Measurements from ENCODE around the gene ENPP7.
"Not testable (repeated sequence)": the region's sequence is repeated elsewhere in the genome, so short reads cannot be mapped to it uniquely, and the experiment has no call there.

Gene ENPP7

DNA sequence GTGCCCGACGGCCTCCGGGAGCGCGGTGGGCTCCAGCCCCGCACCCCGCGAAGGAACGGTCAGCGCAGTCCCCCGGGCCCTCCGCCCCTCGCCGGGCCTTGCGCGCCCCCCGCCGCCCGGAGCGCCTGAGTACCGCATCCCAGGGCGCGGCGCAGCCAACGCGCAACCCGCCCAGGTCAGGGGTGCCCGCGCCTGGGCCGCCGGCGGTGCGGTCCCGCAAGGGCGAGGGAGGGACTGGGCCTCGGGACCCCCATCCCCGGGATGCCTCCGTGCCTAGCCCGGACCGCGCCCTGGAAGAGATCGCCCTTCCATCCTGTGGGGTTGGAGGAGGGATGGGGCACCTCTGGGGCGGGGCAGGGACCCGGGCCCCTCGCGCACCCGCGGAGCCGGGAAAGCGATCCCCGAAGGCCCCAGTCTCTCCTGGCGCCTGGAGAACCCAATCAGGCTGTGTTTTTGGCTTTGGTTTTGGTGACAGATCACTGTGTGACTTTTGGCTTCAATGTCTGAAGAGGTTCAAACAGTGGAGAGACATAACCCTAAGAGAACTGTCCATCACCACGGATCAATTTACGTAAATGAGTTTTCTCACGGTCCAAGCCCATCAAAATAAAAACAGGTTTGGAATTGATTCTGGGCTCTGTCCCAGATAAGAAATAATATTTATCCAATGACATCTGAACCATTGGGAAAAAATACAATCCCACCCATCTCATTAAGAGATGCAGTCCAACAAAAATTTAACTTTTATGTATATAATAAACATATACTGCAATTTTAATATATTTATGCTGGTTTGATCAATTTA lies 17.8 kb downstream of the ENPP7 start:
- in situ Hi-C loops (cut with MboI; ENCODE audit: low sequenced_read_pairs), result no loop called here

DNA sequence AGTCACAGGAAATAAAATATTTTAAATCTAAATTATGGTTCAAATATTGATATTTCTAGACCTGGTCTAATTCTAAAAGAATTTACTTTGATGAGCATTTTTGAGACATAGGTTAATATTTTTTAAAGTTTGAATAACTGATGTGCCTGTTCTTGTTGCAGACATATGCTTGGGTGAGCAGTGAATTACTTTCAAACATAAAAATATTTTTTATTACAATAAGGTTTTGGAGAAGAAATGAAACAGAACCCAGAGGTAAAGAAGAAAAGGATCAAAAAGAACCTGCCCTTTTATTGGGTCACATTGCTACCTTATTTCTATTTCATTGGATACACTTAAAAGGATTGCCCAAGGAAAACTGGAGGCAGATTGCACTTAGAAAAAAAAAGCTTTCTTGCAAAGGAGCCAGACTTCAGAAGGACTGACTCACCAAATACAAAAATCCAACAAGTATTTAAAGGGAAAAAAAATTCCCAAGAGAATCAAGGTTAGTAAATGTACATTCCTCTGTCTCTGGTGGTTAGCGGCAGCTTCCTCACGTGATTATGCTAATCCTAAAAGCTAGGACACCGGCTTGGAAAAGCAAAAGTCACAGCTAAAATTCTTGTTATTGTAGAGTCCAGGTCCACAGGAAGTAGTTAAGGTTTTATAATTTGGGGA lies 18.5 kb downstream of the ENPP7 start:
- in situ Hi-C loops (cut with MboI; ENCODE audit: low sequenced_read_pairs), result no loop called here

DNA sequence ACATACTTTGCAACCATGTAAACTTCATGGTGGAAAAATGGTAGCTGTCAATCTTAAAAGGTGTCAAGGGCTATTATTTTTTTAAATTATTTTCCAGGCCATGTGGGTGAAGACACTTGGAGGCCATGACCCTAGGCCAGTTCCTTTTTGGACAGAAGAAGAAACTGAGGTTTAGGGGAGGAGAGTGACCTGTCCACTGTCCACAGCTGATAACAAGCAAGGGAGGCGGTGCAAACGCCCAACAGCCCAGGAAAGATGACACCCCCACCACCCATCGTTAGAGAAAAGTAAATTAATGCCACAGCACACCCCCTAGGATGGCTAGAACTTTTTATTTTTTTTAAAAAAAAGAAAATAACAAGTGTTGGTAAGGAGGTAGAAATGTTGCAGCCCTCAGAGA lies 19.2 kb downstream of the ENPP7 start:
- in situ Hi-C loops (cut with MboI; ENCODE audit: low sequenced_read_pairs), result no loop called here

DNA sequence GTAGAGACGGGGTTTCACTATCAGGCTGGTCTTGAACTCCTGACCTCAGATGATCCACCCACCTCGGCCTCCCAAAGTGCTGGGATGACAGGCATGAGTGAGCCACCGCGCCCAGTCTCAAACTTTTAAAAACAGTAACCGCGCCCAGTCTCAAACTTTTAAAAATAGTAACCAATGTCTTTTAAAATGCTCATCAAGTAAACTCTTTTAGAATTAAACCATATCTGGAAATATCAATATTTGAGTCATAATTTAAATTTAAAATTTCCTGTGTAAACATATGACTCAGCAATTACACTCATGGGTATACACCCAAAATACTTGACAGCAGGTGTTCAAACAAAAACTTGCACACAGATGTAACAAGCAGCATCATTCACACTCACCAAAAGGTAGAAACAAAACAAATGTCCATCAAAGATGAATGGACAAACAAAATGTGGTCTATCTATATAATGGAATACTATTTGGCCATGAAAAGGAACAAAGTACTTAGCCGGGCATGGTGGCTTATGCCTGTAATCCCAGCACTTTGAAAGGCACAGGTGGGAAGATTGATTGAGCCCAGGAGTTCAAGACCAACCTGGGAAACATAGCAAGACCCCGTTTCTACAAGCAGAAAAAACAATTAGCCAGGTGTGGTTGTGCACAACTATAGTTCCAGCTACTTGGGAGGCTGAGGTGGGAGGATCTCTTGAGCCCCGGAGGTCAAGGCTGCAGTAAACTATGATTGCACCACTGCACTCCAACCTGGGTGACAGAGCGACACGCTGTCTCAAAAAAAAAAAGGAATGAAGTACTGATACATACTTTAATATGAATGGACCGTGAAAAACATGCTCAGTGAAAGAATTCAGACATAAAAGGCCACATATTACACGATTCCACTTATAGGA lies 20.2 kb downstream of the ENPP7 start:
- in situ Hi-C loops (cut with MboI; ENCODE audit: low sequenced_read_pairs), result no loop called here

DNA sequence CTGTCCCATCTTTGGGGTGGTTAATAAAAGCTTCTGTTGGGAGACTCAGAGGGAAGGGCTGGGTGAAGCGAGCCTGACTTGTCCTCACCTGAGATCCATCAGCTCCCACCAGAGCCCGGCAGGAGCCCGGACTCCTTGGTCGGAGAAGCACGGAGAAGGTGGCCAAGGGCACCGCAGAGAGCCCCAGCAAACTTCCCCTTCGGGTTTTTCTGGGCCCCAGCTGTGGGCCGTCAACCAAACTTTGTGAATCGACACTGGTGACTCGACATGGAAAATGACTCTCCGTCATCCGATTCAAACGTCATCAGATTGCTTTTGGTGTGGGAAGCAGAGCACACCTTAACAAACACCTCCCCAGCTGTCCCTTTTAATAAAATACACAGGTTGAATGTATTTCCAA lies 21.4 kb downstream of the ENPP7 start:
- in situ Hi-C loops (cut with MboI; ENCODE audit: low sequenced_read_pairs), result no loop called here

DNA sequence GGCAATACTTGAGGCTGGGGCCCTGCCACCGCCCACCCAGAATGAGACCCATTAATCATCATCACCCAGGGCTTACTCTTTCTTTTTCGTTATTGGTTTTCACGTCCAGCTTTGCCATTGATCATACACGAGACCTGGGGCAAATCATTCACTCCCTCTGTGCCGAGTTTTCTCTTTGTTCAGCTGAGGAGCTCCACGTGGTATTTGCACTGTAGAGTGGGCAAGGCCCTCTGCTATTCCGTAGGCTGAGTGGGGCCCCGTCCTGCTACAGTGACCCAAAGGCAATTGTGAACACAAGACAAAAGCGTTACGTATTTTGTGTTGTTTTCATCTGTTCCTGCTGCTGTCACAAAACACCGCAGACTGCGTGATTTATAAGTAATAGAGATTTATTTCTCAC lies 23.6 kb downstream of the ENPP7 start:
- in situ Hi-C loops (cut with MboI; ENCODE audit: low sequenced_read_pairs), result no loop called here

DNA sequence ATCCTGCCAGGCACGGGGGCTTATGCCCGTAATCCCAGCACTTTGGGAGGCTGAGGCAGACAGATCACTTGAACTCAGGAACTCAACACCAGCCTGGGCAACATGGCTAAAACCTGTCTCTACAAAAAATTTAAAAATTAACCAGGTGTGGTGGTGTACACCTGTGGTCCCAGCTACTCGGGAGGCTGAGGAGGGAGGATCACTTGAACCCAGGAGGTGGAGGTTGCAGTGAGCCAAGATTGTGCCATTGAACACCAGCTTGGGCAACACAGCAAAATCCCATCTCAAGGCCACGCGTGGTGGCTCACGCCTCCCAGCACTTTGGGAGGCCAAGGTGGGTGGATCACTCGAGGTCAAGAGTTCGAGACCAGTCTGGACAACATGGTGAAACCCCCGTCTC lies 24.2 kb downstream of the ENPP7 start:
- in situ Hi-C loops (cut with MboI; ENCODE audit: low sequenced_read_pairs), result not testable (repeated sequence)

DNA sequence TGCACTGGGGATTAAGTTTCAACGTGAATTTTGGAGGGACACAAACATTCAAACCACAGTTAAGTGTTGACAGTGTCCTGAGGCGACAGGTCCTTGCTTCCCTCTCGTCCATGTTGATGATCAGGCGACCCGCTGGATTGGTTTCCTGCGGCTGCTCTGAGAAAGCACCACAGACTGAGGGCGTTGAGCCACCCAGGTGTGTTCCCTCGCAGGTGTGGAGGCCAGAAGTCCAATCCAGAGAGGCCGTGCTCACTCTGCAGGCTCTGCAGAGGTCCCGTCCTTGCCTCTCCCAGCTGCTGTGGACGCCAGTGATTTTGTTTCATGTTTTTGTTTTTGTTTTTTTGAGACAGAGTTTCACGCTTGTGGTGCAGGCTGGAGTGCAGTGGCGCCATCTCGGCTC lies 24.8 kb downstream of the ENPP7 start:
- in situ Hi-C loops (cut with MboI; ENCODE audit: low sequenced_read_pairs), result no loop called here

DNA sequence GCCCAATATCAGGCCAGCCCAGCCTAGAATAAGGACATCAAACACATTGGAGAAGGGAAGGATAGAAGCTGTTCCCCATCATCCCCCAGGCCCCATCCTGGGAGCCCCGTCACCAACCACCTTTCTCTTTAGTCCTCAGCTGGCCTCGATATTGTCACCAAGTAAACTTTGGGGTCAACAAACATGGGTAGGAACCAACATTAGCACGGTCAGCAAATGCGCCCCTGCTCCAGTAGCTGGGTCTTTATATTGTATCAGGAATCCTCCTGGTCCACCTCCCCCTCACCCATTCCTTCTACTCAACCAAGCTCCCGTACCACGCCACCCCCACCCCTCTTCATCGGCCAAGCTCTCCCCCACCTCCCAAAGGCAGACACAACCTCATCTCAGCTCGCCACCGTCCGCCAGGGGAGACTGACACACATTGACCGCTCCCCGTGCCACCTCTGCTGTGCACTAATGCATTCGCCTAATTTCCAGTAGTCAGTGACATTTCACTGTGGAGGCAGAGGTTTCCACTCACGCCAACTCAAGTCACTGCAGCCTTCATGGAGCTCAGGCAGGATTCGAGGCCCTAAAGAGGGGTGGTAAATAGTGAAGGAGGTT lies 26.5 kb downstream of the ENPP7 start:
- in situ Hi-C loops (cut with MboI; ENCODE audit: low sequenced_read_pairs), result no loop called here

DNA sequence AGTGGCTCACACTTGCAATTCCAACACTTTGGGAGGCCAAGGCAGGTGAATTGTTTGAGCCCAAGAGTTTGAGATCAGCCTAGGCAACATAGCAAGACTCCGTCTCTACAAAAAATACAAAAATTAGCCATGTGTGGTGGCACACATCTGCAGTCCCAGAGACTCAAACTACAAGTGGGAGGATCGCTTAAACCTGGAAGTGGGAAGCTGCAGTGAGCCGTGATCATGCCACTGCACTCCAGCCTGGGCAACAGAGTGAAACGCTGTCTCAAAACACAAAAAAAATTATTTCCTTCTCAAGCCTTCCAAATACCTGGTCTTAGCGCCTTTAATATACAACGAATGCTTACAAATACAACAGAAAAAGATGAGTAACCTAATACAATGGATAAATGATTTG lies 27.5 kb downstream of the ENPP7 start:
- in situ Hi-C loops (cut with MboI; ENCODE audit: low sequenced_read_pairs), result no loop called here

DNA sequence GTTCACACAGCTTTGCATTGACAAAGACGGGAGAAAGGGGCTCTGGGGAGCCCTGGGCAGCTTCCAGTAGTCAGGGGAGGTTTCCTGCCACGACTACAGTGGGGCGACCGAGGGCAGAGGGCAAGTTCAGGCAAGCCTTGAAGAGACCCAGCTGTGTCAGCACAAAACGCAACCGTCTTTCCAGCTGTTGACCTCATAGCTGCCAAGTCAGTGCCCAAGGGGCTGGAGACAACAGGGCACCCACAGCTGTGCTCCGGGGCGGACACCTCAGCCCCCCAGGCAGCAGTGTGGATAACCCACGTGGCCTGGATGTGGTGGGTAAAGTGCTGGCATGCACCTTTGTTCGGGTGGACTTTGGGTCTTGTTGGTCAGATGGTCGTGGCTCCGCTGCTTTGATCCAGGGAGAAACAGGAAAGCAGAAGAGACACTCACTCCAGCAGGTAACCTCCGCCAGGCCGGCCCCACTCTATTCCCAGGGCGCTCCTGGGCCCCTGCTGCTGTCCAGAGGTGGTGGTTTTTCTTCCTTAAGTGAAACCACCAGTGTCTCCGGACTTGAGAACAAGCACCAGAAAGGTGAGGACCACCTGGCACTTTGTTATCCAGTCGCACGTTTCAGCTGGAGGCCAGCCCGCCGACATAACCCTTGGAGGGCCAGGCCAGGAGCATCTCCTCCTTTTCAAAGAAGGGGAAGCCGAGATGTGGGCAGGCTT lies 29.6 kb downstream of the ENPP7 start:
- in situ Hi-C loops (cut with MboI; ENCODE audit: low sequenced_read_pairs), result no loop called here

DNA sequence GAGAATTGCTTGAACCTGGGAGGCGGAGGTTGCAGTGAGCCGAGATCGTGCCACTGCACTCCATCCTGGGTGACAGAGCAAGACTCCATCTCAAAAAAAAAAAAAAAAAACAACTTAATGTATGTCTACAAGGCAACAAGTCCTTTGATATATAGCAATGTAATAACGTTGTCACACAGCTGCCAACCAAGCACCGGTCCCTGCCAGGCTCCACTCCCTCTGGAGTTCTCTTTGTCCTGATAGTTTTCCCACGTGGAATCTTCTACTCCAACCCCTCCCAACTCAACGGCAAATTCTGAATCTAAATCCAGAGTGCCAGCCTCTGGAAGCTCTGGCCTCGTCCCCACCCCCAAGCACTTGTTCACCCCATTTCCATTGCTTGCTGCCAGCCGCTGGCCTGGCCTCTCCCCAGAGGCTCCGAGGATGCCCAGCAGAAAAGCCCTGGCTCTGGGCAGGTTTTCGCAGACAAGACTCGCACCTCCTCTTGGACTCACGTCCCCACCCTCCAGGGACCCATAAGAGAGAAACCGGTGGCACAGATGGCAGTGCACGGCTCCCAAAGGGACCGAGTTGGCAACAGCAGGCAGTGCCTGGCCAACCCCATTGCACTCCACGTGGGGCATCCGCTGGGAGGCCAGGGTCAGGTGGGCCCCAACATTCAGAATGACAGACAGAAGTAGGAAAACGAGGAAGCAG lies 31.3 kb downstream of the ENPP7 start:
- in situ Hi-C loops (cut with MboI; ENCODE audit: low sequenced_read_pairs), result no loop called here

DNA sequence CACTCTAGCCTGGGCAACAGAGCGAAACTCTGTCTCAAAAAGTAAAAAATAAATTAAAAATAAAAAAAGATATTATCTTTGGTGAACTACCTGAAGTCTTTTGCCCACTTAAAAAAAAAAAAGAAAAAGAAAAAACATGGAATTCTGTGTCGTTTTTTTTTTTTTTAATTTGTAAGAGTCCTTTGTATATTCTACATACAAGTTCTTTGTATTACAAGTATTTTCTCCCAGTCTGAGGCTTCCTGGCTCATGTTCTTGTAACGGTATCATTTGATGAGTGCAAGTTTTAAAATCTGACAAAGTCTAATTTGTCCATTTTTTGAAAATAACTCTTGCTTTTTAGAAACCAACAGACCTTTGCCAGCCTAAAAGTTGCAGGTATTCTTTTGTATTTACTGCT lies 35.0 kb downstream of the ENPP7 start:
- in situ Hi-C loops (cut with MboI; ENCODE audit: low sequenced_read_pairs), result no loop called here

DNA sequence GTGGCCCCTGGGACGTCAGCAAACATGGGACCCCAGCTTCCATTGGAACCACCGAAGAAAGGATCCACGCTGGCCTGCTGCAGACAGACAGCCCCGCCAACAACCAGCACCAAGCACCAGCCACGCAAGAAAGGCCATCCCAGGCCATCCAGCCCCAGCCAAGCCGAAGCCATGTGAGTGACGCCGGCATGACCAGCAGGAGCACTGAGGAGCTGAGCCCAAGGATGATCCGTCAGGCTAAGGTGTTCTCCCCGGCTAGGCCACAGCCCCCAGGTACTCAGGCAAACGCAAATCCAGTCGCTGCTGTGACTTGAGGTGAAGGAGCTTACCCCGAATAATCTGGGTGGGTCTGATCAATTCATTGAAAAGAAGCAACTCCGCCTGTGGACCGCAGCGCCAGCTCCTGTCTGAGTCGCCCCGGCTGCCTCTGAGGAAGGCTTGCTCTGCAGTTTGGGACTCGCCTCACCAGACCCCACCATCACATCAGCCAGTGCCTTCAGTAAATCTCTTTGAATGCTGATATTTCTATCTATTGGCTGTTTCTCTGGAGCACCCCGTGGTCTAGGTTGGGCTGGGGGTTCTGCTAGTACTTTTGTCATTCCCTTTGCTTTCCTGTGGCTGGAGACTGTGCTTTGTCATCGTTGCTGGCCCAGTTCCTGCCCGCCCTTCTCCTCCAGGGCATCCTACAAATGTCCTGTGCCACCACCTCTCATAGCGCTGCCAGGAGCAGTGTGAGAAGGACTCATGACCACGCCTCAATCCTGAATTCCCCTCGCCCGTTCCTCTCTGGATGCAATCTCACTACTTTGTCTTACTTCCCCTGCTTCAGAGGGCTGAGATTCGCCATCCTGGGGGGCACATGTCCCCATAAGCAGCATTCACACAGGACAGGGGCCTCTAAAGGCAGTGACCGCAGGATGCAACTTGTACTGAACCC lies 39.1 kb downstream of the ENPP7 start:
- in situ Hi-C loops (cut with MboI; ENCODE audit: low sequenced_read_pairs), result no loop called here

DNA sequence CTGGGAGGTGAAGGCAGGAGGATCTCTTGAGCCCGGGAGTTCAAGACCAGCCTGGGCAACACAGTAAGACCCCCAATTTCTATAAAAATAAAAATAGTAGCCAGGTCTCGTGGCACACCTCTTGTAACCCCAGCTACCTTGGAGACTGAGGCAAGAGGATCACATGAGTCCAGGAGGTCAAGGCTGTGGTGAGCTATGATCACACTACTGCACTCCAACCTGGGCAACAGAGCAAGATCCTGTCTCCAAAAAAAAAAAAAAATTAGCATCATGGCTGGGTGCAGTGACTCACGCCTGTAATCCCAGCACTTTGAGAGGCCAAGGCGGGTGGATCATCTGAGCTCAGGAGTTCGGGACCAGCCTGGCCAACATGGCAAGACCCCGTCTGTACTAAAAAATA lies 40.5 kb downstream of the ENPP7 start:
- in situ Hi-C loops (cut with MboI; ENCODE audit: low sequenced_read_pairs), result no loop called here

DNA sequence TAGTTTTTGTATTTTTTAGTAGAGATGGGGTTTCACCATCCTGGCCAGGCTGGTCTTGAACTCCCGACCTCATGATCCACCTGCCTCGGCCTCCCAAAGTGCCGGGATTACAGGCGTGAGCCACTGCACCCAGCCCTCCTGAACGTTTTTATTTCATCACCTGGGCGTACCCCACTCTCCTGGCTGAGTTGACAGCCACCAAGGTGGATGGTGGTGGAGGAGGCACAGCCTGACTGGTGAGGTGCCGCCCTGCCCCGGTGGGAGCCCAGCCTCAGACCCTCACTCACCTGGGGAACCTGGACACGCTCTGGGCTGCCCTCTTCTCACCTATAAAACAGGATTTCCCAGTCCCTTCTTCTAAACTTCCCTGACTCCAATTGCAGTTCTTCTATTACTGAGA lies 42.0 kb downstream of the ENPP7 start:
- in situ Hi-C loops (cut with MboI; ENCODE audit: low sequenced_read_pairs), result not testable (repeated sequence)

DNA sequence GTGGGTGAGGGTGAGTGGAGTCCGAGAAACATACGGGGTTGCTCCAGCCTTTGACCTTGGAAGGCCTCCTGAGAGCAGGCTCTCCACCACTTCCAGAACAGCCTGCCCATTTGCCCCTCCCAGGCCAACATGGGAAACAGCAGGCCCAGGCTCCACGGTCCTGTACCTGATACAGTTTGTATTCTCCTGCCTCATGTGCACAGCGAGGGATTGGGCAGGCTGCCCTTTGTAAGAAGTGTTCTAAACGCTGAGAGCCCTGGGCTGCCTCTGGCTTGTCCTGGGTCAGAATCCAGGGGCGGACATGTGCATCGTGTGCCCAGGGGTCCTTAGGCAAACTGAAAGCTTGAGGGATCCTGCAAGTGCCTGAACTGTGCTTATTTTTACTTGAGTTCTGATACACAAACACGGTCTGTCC lies 43.8 kb downstream of the ENPP7 start:
- in situ Hi-C loops (cut with MboI; ENCODE audit: low sequenced_read_pairs), result no loop called here

DNA sequence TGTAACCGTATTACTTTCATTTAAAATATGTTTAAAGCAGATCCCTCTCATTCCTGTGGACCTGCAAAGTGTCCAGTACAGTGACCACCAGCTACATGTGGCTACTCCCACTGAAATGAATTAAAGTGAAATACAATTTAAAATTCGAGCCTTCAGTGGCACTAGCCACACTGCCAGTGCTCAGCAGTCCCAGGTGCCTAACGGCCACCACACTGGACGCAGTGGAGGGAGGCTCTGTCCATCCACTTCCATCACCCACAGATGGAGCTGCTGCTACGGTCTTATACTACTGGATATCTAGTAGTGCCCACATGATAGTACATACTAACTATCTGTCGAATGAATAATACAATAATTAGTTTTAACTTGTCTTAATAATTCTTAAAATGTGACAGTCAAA lies 44.9 kb downstream of the ENPP7 start:
- in situ Hi-C loops (cut with MboI; ENCODE audit: low sequenced_read_pairs), result no loop called here
